Bronchial epithelial cell (primary cell): ENCODE measurements around the gene PRSS35. TPM values are rescaled to one million over a fixed set of nuclear protein-coding genes. Genes with fewer than 3 reads are reported as not detected.

Experiments used
- DNase-seq: peaks from one replicate; pipeline ENCODE4 v3.0.0-alpha.2; 2010; ENCODE audit warnings: low read depth
- FAIRE-seq: peaks from 2 replicates; lab custom pipeline; 2011; peaks lifted over from hg19 to GRCh38; lab: Jason Lieb, UNC
- H3K27me3 ChIP-seq: 2 replicates; pipeline ENCODE4 v1.5.1; 2011; ENCODE audit warnings: low read length; ENCODE audit not compliant: control insufficient read depth, insufficient read depth
- H3K36me3 ChIP-seq: 2 replicates; pipeline ENCODE4 v1.5.1; 2011; ENCODE audit warnings: low read length; ENCODE audit not compliant: control insufficient read depth, insufficient read depth
- H3K4me3 ChIP-seq: 2 replicates; pipeline ENCODE4 v1.5.1; 2011; ENCODE audit warnings: mild to moderate bottlenecking, low read depth, low read length, control low read depth
- CTCF ChIP-seq: IDR thresholded peaks from 2 replicates; pipeline ENCODE4 v1.5.1; 2011; ENCODE audit warnings: mild to moderate bottlenecking, moderate library complexity, low read length, control low read depth, inconsistent platforms; ENCODE audit not compliant: insufficient read depth, severe bottlenecking
- total RNA-seq: library from RNA; depleted of rRNA; stranded (reverse); fragments of >200 nt; gene quantifications from 2 replicates; pipeline ENCODE4 v1.2.1, GENCODE V29; 2014

The PRSS35 gene
- total RNA-seq, 1 donor from 2014 or later = not detected

DNA sequence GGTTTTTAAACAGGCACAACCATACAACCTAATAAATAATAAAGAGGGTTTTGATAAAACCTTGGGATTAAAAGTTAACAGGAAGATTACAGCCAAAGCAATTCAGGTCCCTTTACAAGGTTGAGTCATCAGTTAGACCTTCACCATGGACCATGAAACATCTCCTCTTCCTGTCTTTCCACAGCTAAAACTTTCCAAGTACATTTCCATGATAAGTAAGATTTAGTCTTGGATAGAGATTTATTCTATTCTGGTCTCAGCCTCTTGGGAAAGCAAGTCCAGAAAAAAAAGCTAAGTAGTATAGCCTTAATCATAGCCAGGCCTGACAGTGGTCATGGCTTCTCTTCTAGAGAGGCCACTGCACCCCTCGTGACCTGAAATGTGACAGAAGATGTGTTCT is 2.9 kb upstream of the PRSS35 start:
- Histone ChIP-seq H3K27me3 (no peaks in the 10 kb centered on the region), H3K4me3 (no peak overlapping the region), H3K36me3 (no peaks in the 10 kb centered on the region)
- no peak for TF ChIP-seq CTCF
- FAIRE-seq (no peak), DNase-seq (no peak)

- H3K36me3 ChIP-seq = no peaks in the 10 kb centered on the region
- FAIRE-seq (no peak), DNase-seq (no peak)
- TF ChIP-seq CTCF = no peak
- no peak overlapping the region for H3K4me3 ChIP-seq
- no peaks in the 10 kb centered on the region for H3K27me3 ChIP-seq
Observed at GRCh38 chr6:83510791-83511190, 1.5 kb upstream of the PRSS35 start.

- H3K4me3 ChIP-seq = no peak overlapping the region
- H3K27me3 ChIP-seq = no peaks in the 10 kb centered on the region
- DNase-seq = no peak
- FAIRE-seq = no peak
- TF ChIP-seq CTCF = no peak
- H3K36me3 ChIP-seq = no peaks in the 10 kb centered on the region
Observed at GRCh38 chr6:83511266-83511665, 1.1 kb upstream of the PRSS35 start.

GRCh38 chr6:83514466-83514865 is 2.1 kb downstream of the PRSS35 start:
- no peak overlapping the region for H3K4me3 ChIP-seq
- no peaks in the 10 kb centered on the region for H3K36me3 ChIP-seq
- DNase-seq = no peak
- no peak for FAIRE-seq
- H3K27me3 ChIP-seq = no peaks in the 10 kb centered on the region
- no peak for TF ChIP-seq CTCF

DNA sequence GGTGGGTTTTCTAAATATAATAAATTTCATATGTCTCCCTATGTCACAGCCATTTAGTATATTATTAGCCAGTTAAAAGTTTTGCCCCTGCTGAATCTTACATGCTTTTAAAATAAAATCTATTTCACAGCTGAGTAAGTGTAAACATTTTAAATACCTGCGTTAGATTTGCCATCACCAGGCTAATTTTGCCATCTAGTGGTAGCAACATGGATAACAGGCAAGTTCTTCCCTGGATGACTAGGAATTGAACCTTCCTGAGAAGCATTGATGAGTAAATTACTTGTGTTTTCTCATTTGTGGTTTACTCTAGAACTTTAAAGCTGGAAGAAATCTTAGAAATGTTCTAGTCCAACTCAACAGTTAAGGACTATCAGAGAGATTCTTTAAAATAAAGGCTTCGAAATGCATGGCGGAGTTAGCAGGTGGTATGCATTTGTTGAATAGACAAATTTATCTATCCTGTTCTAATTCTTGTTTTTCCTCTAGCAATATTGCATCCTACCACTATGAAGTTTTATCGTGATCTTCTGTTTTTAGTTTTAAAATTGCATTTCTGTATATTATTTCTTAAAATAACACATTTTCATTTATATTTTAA is 2.6 kb downstream of the PRSS35 start:
- DNase-seq (peak; percentile 72), FAIRE-seq (no peak)

More for the DNA sequence above, 2.6 kb downstream of the PRSS35 start:
- no peaks in the 10 kb centered on the region for H3K27me3 ChIP-seq
- H3K36me3 ChIP-seq = no peaks in the 10 kb centered on the region
- peak; percentile 64 for TF ChIP-seq CTCF
- H3K4me3 ChIP-seq = no peak overlapping the region
